HG02588 (cell line): ENCODE data around the gene HNRNPC.
"Not testable (repeated sequence)": the region's sequence is repeated elsewhere in the genome, so short reads cannot be mapped to it uniquely, and the experiment has no call there.

Source experiments
- ATAC-seq: cut with Tn5 transposase; IDR thresholded peaks from one replicate; pipeline ENCODE4 v1.9.1; 2021; ENCODE audit warnings: mild to moderate bottlenecking, moderate library complexity; ENCODE audit not compliant: unreplicated experiment

Gene HNRNPC

GRCh38 chr14:21272661-21273060 is 3.4 kb upstream of the HNRNPC start:
- not testable (repeated sequence) for ATAC-seq

GRCh38 chr14:21268617-21269251 is 508 bp downstream of the HNRNPC start:
- ATAC-seq = no peak

- no peak for ATAC-seq
Measured at GRCh38 chr14:21267886-21268616, 1.2 kb downstream of the HNRNPC start.

- ATAC-seq = no peak
Measured at GRCh38 chr14:21267431-21267845, 1.8 kb downstream of the HNRNPC start.

GRCh38 chr14:21264025-21264801 is 5.0 kb downstream of the HNRNPC start:
- peak; percentile 66 for ATAC-seq

GRCh38 chr14:21263284-21264024 is 5.8 kb downstream of the HNRNPC start:
- no peak for ATAC-seq

GRCh38 chr14:21262410-21262809 is 6.8 kb downstream of the HNRNPC start:
- ATAC-seq = no peak

GRCh38 chr14:21261824-21262223 is 7.4 kb downstream of the HNRNPC start:
- no peak for ATAC-seq

GRCh38 chr14:21258889-21259787 is 10.1 kb downstream of the HNRNPC start:
- ATAC-seq = no peak

GRCh38 chr14:21258005-21258888 is 11.0 kb downstream of the HNRNPC start:
- ATAC-seq = no peak

GRCh38 chr14:21257394-21257909 is 11.8 kb downstream of the HNRNPC start:
- ATAC-seq = no peak

GRCh38 chr14:21256539-21257393 is 12.5 kb downstream of the HNRNPC start:
- ATAC-seq = no peak

- ATAC-seq = not testable (repeated sequence)
Measured at GRCh38 chr14:21256102-21256447, 13.2 kb downstream of the HNRNPC start.

- no peak for ATAC-seq
Measured at GRCh38 chr14:21255385-21256101, 13.7 kb downstream of the HNRNPC start.

- no peak for ATAC-seq
Measured at GRCh38 chr14:21252149-21252548, 17.1 kb downstream of the HNRNPC start.

GRCh38 chr14:21251215-21251614 is 18.0 kb downstream of the HNRNPC start:
- no peak for ATAC-seq

- no peak for ATAC-seq
Measured at GRCh38 chr14:21248739-21249411, 20.4 kb downstream of the HNRNPC start.
